NK-92 treated with Interleukin-12 subunit alpha and Interleukin-12 subunit beta, amount 100 ng/mL, for 24 hours (cell line): ENCODE measurements around the gene PRKN.

Experiments
- DNase-seq: peaks from one replicate; lab custom pipeline; 2025; lab: John Stamatoyannopoulos, UW

PRKN gene

DNA sequence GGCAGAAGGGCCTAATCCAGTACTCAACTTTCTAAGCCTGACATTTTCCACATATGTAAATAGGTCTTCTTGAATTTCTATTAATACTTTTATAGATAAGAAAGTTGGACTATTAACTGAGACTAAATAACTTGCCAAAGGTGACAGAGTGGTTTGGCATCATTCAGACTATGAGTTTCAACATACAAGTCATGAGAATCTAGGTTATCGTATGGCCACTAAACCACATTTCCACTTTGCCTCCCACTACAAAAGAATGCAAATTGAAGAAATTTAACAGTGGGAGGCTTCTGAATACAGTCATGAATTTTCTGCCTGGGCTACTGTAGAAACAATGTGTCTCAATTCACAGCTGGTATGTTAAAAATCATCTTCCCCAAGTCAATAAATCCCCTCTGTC is 922.7 kb downstream of the PRKN start:
- no peak for DNase-seq

DNA sequence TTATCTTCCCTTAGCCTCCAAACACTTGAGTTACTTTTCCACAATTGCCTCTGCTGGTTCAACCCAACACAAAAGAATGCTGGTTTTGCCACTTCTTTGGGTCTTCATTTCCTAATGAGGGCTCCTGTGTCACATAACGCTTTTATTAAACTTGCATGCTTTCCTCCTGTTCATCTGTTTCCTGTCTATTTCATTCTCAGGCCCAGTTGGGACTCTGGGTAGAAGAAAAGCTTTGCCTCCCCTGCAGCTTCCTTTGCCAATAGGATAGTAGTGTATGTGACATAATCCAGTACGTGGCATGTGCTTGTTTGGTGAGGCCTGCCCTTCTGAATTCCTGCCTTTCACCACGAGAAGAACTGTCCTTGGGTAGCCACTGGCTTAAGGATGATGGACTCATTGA is 924.4 kb downstream of the PRKN start:
- no peak for DNase-seq

DNA sequence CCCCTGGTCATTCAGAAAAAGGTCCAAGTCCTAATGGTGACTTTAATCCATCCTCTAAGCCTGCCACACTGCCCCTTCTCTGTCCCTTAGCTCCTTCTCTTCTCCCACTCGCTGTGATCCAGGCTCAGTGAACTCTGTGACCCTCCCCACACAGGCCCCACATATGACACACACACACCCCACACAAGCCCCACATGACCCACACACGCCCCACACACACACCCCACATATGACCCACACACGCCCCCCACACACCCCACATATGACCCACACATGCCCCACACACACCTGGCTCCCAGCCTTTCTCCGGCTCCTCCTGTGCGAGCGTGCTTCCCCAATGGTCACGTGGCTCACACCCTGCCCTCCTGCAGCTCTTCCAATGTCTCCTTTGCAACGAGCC is 925.3 kb downstream of the PRKN start:
- no peak for DNase-seq

DNA sequence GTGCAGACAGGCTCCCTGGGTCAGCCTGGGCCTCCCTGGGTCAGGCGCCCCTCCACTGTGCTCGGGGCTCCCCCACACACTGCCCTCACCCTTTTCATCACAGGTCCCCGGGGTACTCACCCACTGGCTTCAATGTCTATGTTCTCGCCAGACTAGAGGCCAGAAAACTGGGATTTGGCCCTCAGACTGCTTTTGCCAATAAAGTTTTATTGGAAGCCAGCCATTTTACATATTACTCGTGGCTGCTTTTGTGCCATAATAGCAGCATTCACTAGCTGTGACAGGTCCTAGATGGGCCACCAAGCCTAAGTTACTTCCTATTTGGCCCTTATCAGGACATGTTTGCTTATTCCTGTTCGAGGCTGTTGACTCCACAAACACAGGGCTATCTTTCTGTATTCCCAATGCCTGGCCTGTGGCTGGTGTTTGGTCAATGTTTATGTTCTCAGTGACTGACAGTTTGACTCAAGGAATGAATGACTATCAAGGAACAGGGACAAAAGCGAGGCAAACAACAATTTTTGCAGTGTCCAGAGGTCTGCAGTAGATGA is 928.6 kb downstream of the PRKN start:
- no peak for DNase-seq

DNA sequence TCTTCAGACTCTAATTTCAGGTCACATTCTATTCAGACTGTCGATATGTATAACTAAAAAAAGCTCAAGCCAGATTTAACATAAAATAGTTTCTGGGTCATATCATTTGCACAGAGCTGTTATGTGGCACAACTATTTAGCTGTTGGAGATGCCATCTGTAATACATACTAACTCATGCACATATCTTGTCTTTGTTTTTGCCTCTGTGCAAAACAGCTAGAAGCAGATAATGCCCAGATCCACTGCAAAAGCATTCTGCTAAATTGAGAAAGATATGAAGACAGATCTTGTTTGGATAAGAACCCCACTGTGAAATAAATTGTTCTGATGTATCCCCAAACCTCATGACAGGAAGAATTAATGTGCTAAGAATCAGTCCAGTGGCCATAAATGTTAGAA is 930.9 kb downstream of the PRKN start:
- DNase-seq: no peak

DNA sequence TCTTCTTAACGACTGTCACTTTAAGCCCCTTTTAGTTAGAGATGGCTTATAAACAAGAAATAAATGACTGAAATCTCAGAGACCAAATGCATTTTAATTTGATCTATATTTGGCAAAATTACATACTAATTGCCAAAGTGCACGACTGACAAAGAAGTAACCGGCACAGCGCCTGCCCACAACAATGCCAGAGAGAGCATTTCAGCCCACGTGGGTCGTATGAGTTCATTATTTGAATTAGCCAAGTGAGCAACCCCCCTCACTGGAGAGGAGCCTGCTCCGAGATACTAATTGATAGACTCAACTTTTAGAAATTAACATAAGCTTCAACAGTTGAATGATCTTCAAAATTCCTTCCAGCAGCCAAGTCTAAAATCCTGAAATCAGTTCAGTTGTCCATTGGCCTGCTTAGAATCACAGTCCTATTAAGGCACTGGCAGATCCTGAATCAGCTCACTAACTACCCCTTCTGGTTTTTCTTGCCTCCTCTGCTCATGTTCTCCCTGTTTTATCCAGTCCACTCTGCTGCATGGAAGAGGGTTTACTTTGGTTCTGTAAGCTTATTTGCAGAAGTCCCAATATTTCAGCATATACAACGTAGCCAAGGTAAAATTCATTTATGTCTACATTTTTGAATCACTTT is 934.6 kb downstream of the PRKN start:
- no peak for DNase-seq

DNA sequence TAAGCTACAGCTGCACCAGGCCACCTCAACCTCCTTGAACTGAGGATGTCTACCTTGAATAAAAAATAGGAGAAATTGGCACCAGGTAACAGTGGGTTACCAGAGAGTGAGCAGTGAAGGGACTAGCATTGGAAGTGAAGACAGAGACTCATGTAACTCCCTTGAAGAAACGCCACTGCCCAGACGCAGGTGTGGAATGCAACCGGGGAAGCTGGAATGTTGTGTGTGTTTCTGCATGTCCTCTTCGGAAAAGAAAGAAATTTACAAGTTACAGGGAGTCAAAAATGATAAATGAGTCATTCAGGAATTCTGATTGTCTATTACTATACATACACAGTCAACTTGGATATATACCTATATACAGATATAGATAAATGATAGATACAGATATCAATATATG is 939.0 kb downstream of the PRKN start:
- no peak for DNase-seq

DNA sequence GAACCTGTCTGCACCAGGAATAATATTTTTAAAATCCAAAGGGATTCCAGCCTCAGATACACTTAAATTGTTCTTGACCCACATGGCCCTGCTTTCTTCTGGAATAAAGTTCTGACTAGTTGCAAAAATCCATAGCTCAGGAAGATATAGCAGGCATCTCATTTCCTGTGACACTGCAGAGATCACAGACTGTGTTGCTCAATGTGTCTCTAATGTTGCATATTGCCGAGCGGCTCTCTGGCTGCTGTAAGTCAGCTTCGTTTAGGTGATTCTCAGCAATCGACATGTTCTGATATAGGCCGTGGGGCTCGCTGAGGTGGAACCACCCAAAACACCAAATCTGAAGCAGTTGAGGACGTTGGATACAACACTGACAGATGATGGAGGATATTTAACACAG is 955.4 kb downstream of the PRKN start:
- no peak for DNase-seq

DNA sequence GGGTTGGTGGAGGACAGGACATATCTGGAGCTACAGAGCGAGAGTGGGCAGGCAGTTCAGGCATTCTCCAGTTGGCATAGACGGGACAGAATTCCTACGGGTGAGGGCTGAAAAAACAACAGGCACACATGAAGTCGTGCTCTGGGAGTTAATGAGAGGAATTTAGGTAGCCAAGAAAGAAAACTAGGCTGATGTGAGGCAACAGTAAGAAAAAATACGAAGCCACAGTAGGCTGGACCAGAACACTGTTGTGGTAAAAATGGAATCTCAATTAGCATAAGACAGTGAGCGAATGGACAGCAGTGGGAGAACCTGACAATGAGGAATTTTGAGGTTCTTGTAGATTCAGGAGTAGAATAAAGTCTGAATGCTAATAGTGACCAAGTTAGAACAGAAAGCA is 965.6 kb downstream of the PRKN start:
- DNase-seq: no peak

DNA sequence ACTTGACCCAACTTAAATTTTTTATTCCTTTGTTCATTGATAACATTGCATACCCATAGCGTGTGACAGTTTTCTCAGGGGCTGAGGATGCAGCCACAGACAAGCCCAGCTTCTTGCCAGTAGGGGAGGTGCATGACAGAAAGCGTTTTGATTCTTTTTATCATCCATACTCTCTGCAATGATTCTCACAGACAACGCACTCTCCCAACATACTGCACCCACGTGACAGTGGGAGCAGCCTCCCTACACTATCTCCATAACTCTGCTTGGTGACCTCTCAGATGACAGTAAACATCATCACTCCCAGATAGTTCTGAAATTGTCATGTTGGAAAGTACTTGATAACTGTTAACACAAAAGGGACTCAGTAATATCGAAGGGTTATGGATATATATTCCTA is 972.5 kb downstream of the PRKN start:
- no peak for DNase-seq

DNA sequence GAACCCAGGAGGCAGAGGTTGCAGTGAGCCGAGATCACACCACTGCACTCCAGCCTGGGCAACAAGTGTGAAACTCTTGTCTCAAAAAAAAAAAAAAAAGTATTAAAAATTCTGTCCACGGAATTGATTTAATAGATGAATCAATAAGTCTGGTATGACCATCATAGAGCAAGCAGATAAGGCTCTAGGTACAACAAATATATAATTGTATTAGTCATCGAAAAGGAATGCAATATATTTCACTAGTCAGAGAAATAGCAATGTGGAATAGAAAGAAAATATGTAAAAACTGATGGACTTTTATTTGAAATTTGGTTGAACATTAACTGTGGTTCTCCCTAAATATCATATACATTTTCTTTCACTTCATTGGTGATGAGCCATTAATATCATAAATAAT is 976.9 kb downstream of the PRKN start:
- no peak for DNase-seq

DNA sequence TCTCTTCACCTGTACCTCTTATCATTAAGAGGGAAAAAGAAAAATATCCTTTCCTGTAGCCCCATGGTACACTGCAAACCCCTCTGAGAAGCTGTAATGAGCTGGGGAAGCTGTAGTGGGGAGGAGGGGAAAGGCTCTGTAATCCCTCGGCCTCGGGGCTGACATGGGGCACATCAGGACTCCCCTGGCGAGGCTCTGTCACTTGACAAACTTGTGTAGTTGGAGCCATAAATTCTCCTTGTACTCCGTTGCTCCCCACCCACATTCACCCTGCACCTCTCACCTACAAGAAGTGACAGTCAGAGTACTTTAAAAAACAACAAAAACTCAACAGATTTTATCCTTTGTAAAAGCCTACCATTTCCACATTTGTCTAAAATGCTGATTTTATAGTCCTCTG is 978.0 kb downstream of the PRKN start:
- DNase-seq: no peak

DNA sequence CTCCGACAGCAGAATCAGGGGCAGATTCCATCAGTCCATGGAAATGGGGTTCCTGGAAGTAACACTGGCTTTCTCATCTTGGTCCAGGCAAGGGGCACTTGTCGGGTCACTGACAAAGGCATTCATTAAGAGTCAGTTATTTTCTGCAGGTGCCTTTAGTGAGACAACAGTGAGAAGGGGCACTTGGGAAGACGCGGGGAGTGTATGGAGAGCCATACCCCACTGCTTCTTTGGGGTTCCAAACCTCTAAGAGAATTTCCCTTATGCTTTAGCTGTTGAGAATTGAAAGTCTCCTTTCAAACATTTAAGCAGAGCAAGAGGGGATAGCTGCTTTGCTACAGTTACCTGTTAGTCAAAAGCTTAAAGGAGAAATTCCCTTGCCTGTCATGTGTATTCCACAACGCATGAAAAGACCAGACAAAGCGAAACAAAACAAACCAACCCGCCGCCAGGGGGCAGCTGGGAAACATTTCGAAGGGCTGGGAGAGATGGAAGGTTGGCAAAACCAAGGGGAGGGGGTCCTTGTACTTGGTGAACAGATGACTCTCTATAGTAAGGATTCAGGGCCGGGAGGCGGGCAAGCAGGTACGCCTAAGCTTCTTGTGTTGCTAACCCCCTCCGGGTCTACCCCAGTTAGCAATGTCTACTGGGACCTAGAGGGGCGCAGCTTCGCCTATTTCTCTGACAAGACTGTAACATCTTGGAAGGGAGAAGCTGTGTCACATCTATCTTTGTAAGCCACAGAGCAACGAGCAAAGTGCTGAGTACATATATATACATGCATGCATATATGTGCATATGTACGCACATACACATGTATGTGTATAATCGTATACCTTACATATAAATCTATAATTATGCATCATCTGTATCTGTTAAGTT is 978.8 kb downstream of the PRKN start:
- DNase-seq: peak; percentile 10

DNA sequence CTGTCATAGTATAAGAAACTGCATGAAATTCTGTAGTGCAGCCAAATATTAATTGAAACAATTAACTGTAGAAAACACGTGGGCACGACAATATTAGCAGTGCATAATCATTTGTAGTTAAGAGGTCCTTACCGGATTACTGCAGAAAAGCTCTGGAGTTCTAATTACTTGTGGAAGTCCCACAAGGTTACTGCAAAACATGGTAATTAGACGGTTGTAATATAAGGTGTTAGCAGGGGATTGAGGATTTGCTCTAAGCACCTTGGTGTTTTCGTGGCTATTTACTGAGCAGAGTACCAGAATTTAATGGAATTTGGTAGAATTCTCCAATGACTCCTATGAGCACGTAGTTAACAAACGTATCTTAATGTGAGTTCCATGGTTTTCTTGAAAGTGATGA is 980.1 kb downstream of the PRKN start:
- DNase-seq: no peak

DNA sequence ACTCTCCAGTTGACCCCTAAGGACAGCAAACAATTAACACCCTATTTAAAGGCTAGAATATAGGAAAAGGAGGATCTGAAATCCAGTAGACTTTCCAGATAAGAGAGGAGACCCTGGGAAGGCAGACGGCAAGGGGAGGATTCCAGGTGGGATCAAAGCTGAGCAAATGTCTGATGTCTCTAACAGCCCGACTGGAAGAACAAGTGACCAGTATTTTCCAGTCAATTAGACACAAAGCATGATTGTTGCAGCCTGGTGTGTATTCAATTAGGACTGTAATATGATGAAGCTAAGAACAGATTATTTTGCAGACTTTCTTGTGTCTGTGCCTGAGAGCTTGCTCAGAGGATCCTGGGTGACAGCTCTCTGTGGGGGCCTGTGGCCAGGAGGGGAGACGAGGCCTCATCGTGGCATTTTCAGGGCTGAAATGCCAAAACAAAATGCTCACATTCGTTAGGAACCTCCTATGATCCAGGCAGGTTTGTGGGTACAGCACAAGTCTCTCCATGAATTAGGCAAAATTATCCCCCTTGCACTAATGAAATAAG is 981.9 kb downstream of the PRKN start:
- DNase-seq: no peak

DNA sequence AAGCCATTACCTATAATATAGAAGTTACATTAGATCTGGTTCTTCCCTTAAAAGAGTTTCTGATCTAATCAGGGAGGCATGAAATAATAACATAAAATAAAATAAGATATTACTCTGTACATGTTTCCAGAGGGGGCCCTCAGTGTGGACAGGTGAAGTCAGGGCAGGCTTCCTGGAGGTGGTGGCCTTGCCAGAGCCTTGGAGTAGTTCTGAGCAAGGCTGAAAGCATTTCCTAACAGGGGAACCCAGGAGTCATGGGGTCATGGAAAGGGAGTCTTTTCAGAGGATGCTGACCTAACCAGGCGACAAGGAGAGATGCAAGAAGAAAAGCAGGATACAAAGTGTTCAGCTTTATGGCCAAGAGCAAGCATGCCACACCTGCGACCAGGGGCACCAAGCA is 982.4 kb downstream of the PRKN start:
- DNase-seq: no peak

DNA sequence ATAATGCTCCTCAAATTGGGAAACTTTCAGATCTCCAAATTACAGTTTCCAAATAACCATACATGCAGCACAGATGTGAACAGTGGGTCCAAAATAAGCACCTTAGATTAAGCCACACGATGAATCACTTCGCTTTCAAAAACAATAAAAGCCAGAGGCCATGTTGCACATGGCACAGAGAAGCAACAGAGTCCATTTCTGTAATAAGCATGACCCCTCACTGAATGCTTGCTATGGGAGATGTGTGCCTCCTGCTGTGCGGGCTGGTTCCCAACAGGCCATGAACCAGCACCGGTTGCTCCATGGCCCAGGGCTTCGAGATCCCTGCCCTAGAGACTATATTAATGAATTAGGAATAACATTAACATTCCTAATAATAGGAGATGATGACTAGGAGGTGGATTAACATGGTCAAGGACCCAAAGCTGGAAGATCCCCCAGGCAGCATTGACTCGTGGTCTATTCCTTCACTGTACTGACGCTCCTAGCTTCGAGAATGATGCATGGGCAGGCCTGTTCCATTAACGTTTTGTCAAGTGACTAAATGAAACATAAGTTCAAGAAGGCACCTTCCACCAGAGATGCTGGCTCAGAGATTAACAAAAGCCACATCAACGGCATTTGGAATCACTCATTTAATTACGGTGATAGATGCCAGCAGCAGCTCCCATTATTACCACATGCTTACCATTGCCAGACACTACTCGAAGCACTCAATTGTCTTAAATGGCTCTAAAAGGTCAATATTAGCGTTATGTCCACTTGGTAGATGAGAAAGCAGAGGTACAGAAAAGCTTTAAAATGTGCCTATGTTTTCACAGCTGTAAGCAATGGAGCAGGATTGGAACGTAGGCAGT is 983.1 kb downstream of the PRKN start:
- DNase-seq: no peak

DNA sequence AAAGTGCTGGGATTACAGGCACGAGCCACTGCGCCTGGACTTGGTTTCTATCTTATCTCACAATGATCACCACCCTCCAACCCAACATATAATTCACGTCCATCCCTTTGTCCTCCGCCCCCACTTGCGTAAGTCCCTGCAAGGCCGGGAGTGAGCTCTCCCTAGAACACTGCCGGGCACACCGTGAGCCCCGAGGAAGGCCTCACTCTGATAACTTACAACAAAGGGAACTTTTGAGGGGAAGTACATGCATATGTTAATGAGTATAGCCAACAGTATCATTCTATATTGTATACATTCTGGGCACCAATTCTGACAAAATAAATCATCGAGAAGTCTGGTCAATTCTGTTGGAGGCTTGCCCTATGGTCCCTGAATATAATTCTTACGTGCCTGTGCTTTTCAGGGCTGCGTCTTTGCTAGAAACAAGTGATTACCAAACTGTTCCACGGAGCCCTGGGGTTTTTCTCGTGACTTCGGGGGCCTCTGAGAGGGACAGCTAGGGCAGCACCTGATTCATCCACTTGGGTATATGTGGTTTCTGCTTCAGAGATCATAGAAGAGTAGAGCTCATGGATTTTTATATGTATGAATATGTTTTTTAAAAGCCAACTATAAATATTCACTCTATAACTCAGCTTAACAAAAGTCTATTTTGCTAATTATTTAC is 983.9 kb downstream of the PRKN start:
- no peak for DNase-seq

DNA sequence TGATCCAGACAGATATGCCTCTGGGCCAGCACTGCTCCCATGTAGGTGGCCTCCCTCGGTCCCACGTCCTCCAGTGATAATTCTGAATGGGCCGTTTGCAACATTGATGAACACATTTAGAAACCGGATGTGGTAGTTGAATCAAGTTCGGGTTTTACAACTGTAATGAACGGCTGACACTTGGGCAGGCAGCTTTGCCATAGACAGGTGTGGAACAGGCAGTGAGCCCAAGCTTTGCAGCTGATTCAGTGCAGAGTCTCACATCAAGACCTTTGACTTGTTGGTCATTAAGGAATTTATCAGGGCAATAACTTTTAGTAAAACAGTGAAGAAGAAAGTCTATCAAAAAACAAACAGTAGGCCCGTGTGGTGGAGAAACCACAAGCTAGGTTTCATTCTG is 987.1 kb downstream of the PRKN start:
- DNase-seq: peak; percentile 33

DNA sequence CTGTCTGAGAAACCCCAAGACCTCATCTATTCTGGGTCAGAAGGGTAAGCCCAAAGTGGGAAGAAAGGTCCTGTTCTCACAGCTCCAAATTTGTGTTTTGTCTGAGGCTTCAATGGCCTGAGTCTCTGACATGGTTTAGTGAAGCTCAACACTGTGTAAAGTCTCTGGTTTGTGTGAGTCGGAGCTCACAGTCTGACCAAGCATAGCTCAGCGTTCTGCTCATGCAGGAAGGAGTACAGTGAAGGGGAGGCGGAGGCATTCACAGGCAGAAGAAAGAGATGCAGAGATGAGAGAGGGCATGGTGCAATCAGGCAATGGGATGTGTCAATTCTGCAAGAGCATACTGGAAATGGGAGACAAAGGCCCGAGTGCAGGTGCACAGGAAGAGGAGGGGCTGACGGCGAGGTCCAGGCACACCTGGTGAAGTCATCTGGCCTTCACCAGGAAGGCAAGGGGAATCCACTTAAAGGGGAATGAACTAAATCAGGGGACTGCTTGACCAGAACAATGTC is 990.7 kb downstream of the PRKN start:
- DNase-seq: no peak

DNA sequence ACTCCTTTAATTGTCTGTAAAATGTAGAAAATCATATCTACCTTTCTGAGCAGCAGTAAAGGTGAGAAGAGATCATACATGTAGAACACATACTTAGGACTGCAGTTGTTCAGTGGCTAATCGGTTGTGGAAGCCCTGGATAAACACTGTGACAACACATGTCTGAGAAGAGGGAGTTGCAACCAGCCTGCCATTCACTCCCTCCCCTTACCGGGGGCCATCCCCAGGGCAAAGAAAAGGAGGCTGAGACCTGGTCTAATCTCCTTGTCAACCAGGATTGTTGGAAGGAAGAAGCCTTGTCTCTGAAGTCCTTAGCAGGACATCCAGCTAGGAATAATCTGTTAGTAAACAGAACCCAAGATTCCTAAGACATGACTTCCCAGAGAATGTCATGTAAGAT is 991.2 kb downstream of the PRKN start:
- DNase-seq: no peak
